Measurements from ENCODE around the gene COASY.
A peak's percentile ranks its signal among the peaks of the same experiment; 100 is the strongest.

The COASY gene

GRCh38 chr17:42561897-42562387, at the start of gene COASY:
Gene COASY, plus strand, starts transcription at chr17:42562148. Its CDS starts 475 bp downstream, at chr17:42562623.
- peak; percentile 97 for DNase-seq (ENCODE audit: low spot score)

- DNase-seq (ENCODE audit: low spot score): no peak
Observed at GRCh38 chr17:42512246-42512645, 49.7 kb upstream of the COASY start.

- no peak for DNase-seq (ENCODE audit: low spot score)
Observed at GRCh38 chr17:42512733-42513251, 49.2 kb upstream of the COASY start.

GRCh38 chr17:42513686-42514085, 48.3 kb upstream of the COASY start:
- no peak for DNase-seq (ENCODE audit: low spot score)

GRCh38 chr17:42514279-42514678, 47.7 kb upstream of the COASY start:
- DNase-seq (ENCODE audit: low spot score): no peak

- no peak for DNase-seq (ENCODE audit: low spot score)
Observed at GRCh38 chr17:42514867-42515266, 47.1 kb upstream of the COASY start.

- DNase-seq (ENCODE audit: low spot score): peak; percentile 94
Observed at GRCh38 chr17:42517516-42517915, 44.4 kb upstream of the COASY start.

- DNase-seq (ENCODE audit: low spot score): no peak
Observed at GRCh38 chr17:42518046-42518754, 43.7 kb upstream of the COASY start.

- no peak for DNase-seq (ENCODE audit: low spot score)
Observed at GRCh38 chr17:42518755-42519545, 43.0 kb upstream of the COASY start.

GRCh38 chr17:42519546-42520491, 42.1 kb upstream of the COASY start:
- DNase-seq (ENCODE audit: low spot score): peak; percentile 80

- no peak for DNase-seq (ENCODE audit: low spot score)
Observed at GRCh38 chr17:42520540-42520951, 41.4 kb upstream of the COASY start.

- DNase-seq (ENCODE audit: low spot score): no peak
Observed at GRCh38 chr17:42521036-42521435, 40.9 kb upstream of the COASY start.

- no peak for DNase-seq (ENCODE audit: low spot score)
Observed at GRCh38 chr17:42521666-42522262, 40.2 kb upstream of the COASY start.

GRCh38 chr17:42522263-42522790, 39.6 kb upstream of the COASY start:
- no peak for DNase-seq (ENCODE audit: low spot score)

- no peak for DNase-seq (ENCODE audit: low spot score)
Observed at GRCh38 chr17:42522798-42523278, 39.1 kb upstream of the COASY start.

- DNase-seq (ENCODE audit: low spot score): no peak
Observed at GRCh38 chr17:42525221-42525620, 36.7 kb upstream of the COASY start.

- DNase-seq (ENCODE audit: low spot score): no peak
Observed at GRCh38 chr17:42526031-42526444, 35.9 kb upstream of the COASY start.

GRCh38 chr17:42527932-42528331, 34.0 kb upstream of the COASY start:
- no peak for DNase-seq (ENCODE audit: low spot score)

GRCh38 chr17:42529061-42529460, 32.9 kb upstream of the COASY start:
- no peak for DNase-seq (ENCODE audit: low spot score)

GRCh38 chr17:42530952-42531454, 30.9 kb upstream of the COASY start:
- DNase-seq (ENCODE audit: low spot score): no peak
